HCT116 (cell line): ENCODE measurements around the gene NBAS. TPM values are rescaled to one million over a fixed set of nuclear protein-coding genes. Genes with fewer than 3 reads are reported as not detected.

Experiments used
- ATAC-seq: fragments of 200-7000 bp; cut with Tn5 transposase; 2 replicates; pipeline ENCODE4 v1.9.1; 2020; ENCODE audit warnings: mild to moderate bottlenecking, moderate library complexity
- BruUV-seq: library from RNA; stranded (reverse); fragments of 400-500 nt; replicated peaks from 2 replicates; lab custom pipeline; 2021; lab: Mats Ljungman, UMichigan
- CTCF ChIA-PET: fragments of 300-600 bp; sonication (Branson Sonifier 250); formaldehyde crosslinking; loops from one replicate; lab custom pipeline; 2021; ENCODE audit warnings: antibody characterized with exemption; lab: Charles Lee
- POLR2A ChIA-PET: fragments of 300-600, 350-600 bp; sonication (Branson Sonifier 250); formaldehyde crosslinking; loops from one replicate; lab custom pipeline; 2021; ENCODE audit warnings: antibody characterized with exemption; lab: Charles Lee
- RAD21 ChIA-PET, 2 experiments: fragments of 300-600 bp; sonication (Branson Sonifier 250); formaldehyde crosslinking; loops; one replicate each; lab custom pipeline; 2023; ENCODE audit warnings: low total read pairs in 2 of 2; ENCODE audit not compliant: uncharacterized antibody in 2 of 2, unreplicated experiment in 2 of 2, low non-redundant PET in 1 of 2; lab: Charles Lee
- DNase-seq: peaks from one replicate; pipeline ENCODE4 v3.0.0-alpha.2; 2010; ENCODE audit warnings: low read depth, low spot score
- H2AFZ ChIP-seq: fragments of 200-600 bp; shearing (Covaris generic), sonication (generic); 2 replicates; pipeline ENCODE4 v1.6.1; 2017; ENCODE audit warnings: low read depth, mixed run types, mixed read lengths, antibody characterized with exemption, low read length; ENCODE audit not compliant: poor library complexity, severe bottlenecking
- H3K27ac ChIP-seq: 2 replicates; pipeline ENCODE4 v1.5.1; 2012; ENCODE audit warnings: low read depth, low read length
- H3K27me3 ChIP-seq: fragments of 200-600 bp; sonication (generic); 2 replicates; pipeline ENCODE4 v1.6.1; 2016; ENCODE audit warnings: mixed run types, low read length, mixed read lengths; ENCODE audit not compliant: insufficient read depth
- H3K36me3 ChIP-seq, 2 experiments: fragments of 200-500 bp in 1 of 2; fragments of 200-600 bp in 1 of 2; sonication (Bioruptor generic) in 1 of 2; sonication (generic) in 1 of 2; 2 replicates each; pipeline versions ENCODE4 v1.5.1 to v1.6.1; 2014 to 2016; ENCODE audit warnings: low read length in 2 of 2, inconsistent platforms in 1 of 2, mixed read lengths in 1 of 2, mixed run types in 1 of 2; ENCODE audit not compliant: insufficient read depth in 2 of 2, control insufficient read depth in 1 of 2
- H3K4me1 ChIP-seq, 2 experiments: fragments of 200-600 bp in 1 of 2; sonication (generic) in 1 of 2; 2 replicates each; pipeline versions ENCODE4 v1.5.1 to v1.6.1; 2012 to 2017; ENCODE audit warnings: low read length in 2 of 2, inconsistent platforms in 1 of 2, mild to moderate bottlenecking in 1 of 2, mixed read lengths in 1 of 2, mixed run types in 1 of 2, moderate library complexity in 1 of 2; ENCODE audit not compliant: insufficient read depth in 2 of 2, control insufficient read depth in 1 of 2
- H3K4me2 ChIP-seq: fragments of 200-600 bp; sonication (generic); 2 replicates; pipeline ENCODE4 v1.6.1; 2017; ENCODE audit warnings: mixed run types, low read length, mixed read lengths
- H3K4me3 ChIP-seq, 2 experiments: fragments of 200-600 bp in 1 of 2; sonication (generic) in 1 of 2; replicated peaks in 1 of 2; 2 replicates each; pipeline ENCODE4 v1.5.1; 2011 to 2016; ENCODE audit warnings: low read length in 2 of 2, control low read depth in 1 of 2, low read depth in 1 of 2, mild to moderate bottlenecking in 1 of 2, mixed read lengths in 1 of 2, mixed run types in 1 of 2
- H3K79me2 ChIP-seq: fragments of 200-600 bp; sonication (generic); 2 replicates; pipeline ENCODE4 v1.6.1; 2017; ENCODE audit warnings: mild to moderate bottlenecking, mixed run types, low read length, moderate library complexity, mixed read lengths; ENCODE audit not compliant: insufficient read depth
- H3K9ac ChIP-seq: fragments of 200-600 bp; sonication (generic); 2 replicates; pipeline ENCODE4 v1.6.1; 2016; ENCODE audit warnings: low read length, mixed read lengths
- H3K9me2 ChIP-seq: fragments of 200-600 bp; sonication (generic), shearing (Covaris generic); 2 replicates; pipeline ENCODE4 v1.6.1; 2017; ENCODE audit warnings: mixed run types, mild to moderate bottlenecking, moderate library complexity; ENCODE audit not compliant: insufficient read depth
- H3K9me3 ChIP-seq, 2 experiments: fragments of 200-500 bp in 1 of 2; fragments of 200-600 bp in 1 of 2; sonication (Bioruptor generic) in 1 of 2; sonication (generic) in 1 of 2; 2 replicates each; pipeline ENCODE4 v1.6.1; 2014 to 2017; ENCODE audit warnings: low read length in 2 of 2, mixed read lengths in 2 of 2, inconsistent platforms in 1 of 2, low read depth in 1 of 2, mild to moderate bottlenecking in 1 of 2, mixed run types in 1 of 2, moderate library complexity in 1 of 2; ENCODE audit not compliant: control insufficient read depth in 1 of 2, insufficient read depth in 1 of 2
- H4K20me1 ChIP-seq: fragments of 200-600 bp; sonication (generic), shearing (Covaris generic); 2 replicates; pipeline ENCODE4 v1.6.1; 2017; ENCODE audit warnings: mixed run types, mild to moderate bottlenecking, moderate library complexity; ENCODE audit not compliant: insufficient read depth
- SIN3A ChIP-seq: IDR thresholded peaks from 2 replicates; pipeline ENCODE4 v1.6.1; 2012; ENCODE audit warnings: low read depth
- SRF ChIP-seq: IDR thresholded peaks from 2 replicates; pipeline ENCODE4 v1.6.1; 2012; ENCODE audit warnings: low read depth
- intact Hi-C: fragments of 100-400 bp; cut with micrococcal nuclease; formaldehyde crosslinking; loops from 2 replicates; pipeline ENCODE4 v1.10.0; 2022
- total RNA-seq: library from RNA; stranded (reverse); gene quantifications from one replicate; pipeline ENCODE4 v1.2.1, GENCODE V29; 2021; ENCODE audit not compliant: unreplicated experiment
- TF ChIP-seq, protein P1 (sequence below): IDR thresholded peaks from 2 replicates; pipeline ENCODE4 v1.6.1; 2012
- TF ChIP-seq, protein P2 (sequence below): IDR thresholded peaks from 2 replicates; pipeline ENCODE4 v1.6.1; 2012
- TF ChIP-seq, protein P3 (sequence below): IDR thresholded peaks from 2 replicates; pipeline ENCODE4 v1.6.1; 2012; ENCODE audit warnings: low read depth

NBAS gene
- total RNA-seq, 1 experiment from 2014 or later: 32.8 TPM

DNA sequence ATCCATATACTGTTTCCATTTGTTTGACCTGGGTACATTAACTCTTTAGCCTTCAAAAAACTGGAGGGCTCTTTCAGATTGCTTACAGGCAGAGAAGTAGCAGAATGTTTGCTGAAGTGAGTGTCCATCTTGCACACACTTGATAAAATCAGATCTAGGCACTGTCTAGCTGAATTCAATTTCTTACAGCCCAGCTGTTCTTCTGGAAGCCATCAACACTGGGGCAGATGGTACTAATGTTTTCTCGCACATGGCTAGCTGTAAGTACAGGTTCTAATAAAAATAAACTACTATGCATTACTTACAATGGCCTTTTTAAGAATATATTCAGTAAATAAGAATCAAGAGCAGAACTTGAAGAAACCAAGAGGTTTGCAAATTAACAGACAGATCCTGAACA, 175.9 kb downstream of the NBAS start:
- POLR2A ChIA-PET: no interaction called here
- peaks cover 0 to 7% of the 10 kb centered on the region in 2 experiments; a peak in 1 of 4 replicates for H3K4me1 ChIP-seq
- CTCF ChIA-PET: no interaction called here
- ATAC-seq: no peak
- RAD21 ChIA-PET: no interaction called here
- no peaks in the 10 kb centered on the region for H3K79me2 ChIP-seq
- DNase-seq: no peak
- H3K4me2 ChIP-seq: no peak overlapping the region
- no peaks in the 10 kb centered on the region for H3K36me3 ChIP-seq
- no peak overlapping the region for H3K4me3 ChIP-seq
- no peaks in the 10 kb centered on the region for H3K9me3 ChIP-seq
- H3K9ac ChIP-seq: no peak overlapping the region
- H3K27me3 ChIP-seq: no peaks in the 10 kb centered on the region
- H4K20me1 ChIP-seq: no peaks in the 10 kb centered on the region
- H3K9me2 ChIP-seq: no peaks in the 10 kb centered on the region
- no TSS peak for BruUV-seq
- TF ChIP-seq SIN3A (no peak), SRF (no peak)
- TF ChIP-seq, protein P1, sequence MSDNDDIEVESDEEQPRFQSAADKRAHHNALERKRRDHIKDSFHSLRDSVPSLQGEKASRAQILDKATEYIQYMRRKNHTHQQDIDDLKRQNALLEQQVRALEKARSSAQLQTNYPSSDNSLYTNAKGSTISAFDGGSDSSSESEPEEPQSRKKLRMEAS: no peak
- TF ChIP-seq, protein P2, sequence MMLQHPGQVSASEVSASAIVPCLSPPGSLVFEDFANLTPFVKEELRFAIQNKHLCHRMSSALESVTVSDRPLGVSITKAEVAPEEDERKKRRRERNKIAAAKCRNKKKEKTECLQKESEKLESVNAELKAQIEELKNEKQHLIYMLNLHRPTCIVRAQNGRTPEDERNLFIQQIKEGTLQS: no peak
- TF ChIP-seq, protein P3, sequence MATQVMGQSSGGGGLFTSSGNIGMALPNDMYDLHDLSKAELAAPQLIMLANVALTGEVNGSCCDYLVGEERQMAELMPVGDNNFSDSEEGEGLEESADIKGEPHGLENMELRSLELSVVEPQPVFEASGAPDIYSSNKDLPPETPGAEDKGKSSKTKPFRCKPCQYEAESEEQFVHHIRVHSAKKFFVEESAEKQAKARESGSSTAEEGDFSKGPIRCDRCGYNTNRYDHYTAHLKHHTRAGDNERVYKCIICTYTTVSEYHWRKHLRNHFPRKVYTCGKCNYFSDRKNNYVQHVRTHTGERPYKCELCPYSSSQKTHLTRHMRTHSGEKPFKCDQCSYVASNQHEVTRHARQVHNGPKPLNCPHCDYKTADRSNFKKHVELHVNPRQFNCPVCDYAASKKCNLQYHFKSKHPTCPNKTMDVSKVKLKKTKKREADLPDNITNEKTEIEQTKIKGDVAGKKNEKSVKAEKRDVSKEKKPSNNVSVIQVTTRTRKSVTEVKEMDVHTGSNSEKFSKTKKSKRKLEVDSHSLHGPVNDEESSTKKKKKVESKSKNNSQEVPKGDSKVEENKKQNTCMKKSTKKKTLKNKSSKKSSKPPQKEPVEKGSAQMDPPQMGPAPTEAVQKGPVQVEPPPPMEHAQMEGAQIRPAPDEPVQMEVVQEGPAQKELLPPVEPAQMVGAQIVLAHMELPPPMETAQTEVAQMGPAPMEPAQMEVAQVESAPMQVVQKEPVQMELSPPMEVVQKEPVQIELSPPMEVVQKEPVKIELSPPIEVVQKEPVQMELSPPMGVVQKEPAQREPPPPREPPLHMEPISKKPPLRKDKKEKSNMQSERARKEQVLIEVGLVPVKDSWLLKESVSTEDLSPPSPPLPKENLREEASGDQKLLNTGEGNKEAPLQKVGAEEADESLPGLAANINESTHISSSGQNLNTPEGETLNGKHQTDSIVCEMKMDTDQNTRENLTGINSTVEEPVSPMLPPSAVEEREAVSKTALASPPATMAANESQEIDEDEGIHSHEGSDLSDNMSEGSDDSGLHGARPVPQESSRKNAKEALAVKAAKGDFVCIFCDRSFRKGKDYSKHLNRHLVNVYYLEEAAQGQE: no peak
- TF ChIP-seq, all 23 proteins: peak for 0
- intact Hi-C loops: no loop called here
- Histone ChIP-seq H3K27ac (no peak overlapping the region), H2AFZ (no peak overlapping the region)
